GM19467 (cell line): Measurements from ENCODE around the gene CTSZ.
"Not testable (repeated sequence)": the region's sequence is repeated elsewhere in the genome, so short reads cannot be mapped to it uniquely, and the experiment has no call there.

Source experiments
- ATAC-seq: cut with Tn5 transposase; IDR thresholded peaks from one replicate; pipeline ENCODE4 v1.9.1; 2021; ENCODE audit warnings: mild to moderate bottlenecking, moderate library complexity; ENCODE audit not compliant: unreplicated experiment

Gene CTSZ

GRCh38 chr20:59001068-59001448 is 6.0 kb downstream of the CTSZ start:
- no peak for ATAC-seq

- no peak for ATAC-seq
These were observed 6.7 kb downstream of the CTSZ start for GRCh38 chr20:59000326-59000725.

GRCh38 chr20:58998656-58999055 is 8.4 kb downstream of the CTSZ start:
- ATAC-seq = no peak

- ATAC-seq = no peak
These were observed 9.8 kb downstream of the CTSZ start for GRCh38 chr20:58997141-58997770.

- no peak for ATAC-seq
These were observed 10.8 kb downstream of the CTSZ start for GRCh38 chr20:58996226-58996611.

- no peak for ATAC-seq
These were observed 11.4 kb downstream of the CTSZ start for GRCh38 chr20:58995461-58996225.

GRCh38 chr20:58994390-58995159 is 12.5 kb downstream of the CTSZ start:
- no peak for ATAC-seq

GRCh38 chr20:58993332-58994248 is 13.5 kb downstream of the CTSZ start:
- ATAC-seq = no peak

- no peak for ATAC-seq
These were observed 14.1 kb downstream of the CTSZ start for GRCh38 chr20:58992911-58993310.

GRCh38 chr20:58991715-58992114 is 15.3 kb downstream of the CTSZ start:
- ATAC-seq = no peak

GRCh38 chr20:58990651-58991445 is 16.2 kb downstream of the CTSZ start:
- ATAC-seq = no peak

GRCh38 chr20:58989196-58989595 is 17.9 kb downstream of the CTSZ start:
- no peak for ATAC-seq

- ATAC-seq = no peak
These were observed 18.5 kb downstream of the CTSZ start for GRCh38 chr20:58988565-58988882.

GRCh38 chr20:58987790-58988564 is 19.1 kb downstream of the CTSZ start:
- ATAC-seq = no peak

- no peak for ATAC-seq
These were observed 20.0 kb downstream of the CTSZ start for GRCh38 chr20:58986968-58987517.

- ATAC-seq = no peak
These were observed 20.6 kb downstream of the CTSZ start for GRCh38 chr20:58986286-58986967.

- no peak for ATAC-seq
These were observed 21.4 kb downstream of the CTSZ start for GRCh38 chr20:58985656-58986055.

- no peak for ATAC-seq
These were observed 22.4 kb downstream of the CTSZ start for GRCh38 chr20:58984691-58985090.

- ATAC-seq = not testable (repeated sequence)
These were observed 24.0 kb downstream of the CTSZ start for GRCh38 chr20:58983115-58983468.
